Esophagus muscularis mucosa (tissue), 4 donors: Measurements from ENCODE around the gene DPP9. TPM values are rescaled to one million over a fixed set of nuclear protein-coding genes. Genes with fewer than 3 reads are reported as not detected.

ENCODE experiments used
- DNase-seq: peaks from one replicate; pipeline ENCODE4 v3.0.0-alpha.2; 2017; ENCODE audit errors: extremely low spot score
- H3K27ac ChIP-seq, 4 donors: fragments of 200-600 bp; sonication (generic); replicated peaks in 1 of 4; 1 replicate in 3 of 4; 2 replicates in 1 of 4; pipeline ENCODE4 v1.5.1; 2016 to 2019; ENCODE audit warnings: mild to moderate bottlenecking in 1 of 4
- H3K27me3 ChIP-seq, 4 donors: fragments of 200-600 bp; sonication (generic); one replicate each; pipeline versions ENCODE4 v1.5.1 to v1.6.0; 2016 to 2019
- H3K36me3 ChIP-seq, 4 donors: fragments of 200-600 bp; sonication (generic); one replicate each; pipeline ENCODE4 v1.5.1; 2016 to 2019
- H3K4me1 ChIP-seq, 4 donors: fragments of 200-600 bp; sonication (generic); one replicate each; pipeline ENCODE4 v1.5.1; 2016 to 2019
- H3K4me3 ChIP-seq, 4 donors: fragments of 200-600 bp; sonication (generic); 1 replicate in 2 of 4; 2 replicates in 2 of 4; pipeline ENCODE4 v1.5.1; 2016 to 2019; ENCODE audit warnings: mild to moderate bottlenecking in 4 of 4, moderate library complexity in 1 of 4
- H3K9me3 ChIP-seq, 4 donors: fragments of 200-600 bp; sonication (generic); 1 replicate in 3 of 4; 2 replicates in 1 of 4; pipeline ENCODE4 v1.5.1; 2016 to 2019
- EP300 ChIP-seq: sonication (generic); formaldehyde crosslinking; IDR thresholded peaks from one replicate; pipeline ENCODE4 v1.6.1; 2017; ENCODE audit warnings: antibody characterized with exemption
- POLR2A ChIP-seq: fragments of 450-650 bp; IDR thresholded peaks from one replicate; pipeline ENCODE4 v1.6.1; 2017; ENCODE audit warnings: antibody characterized with exemption, moderate library complexity, mild to moderate bottlenecking, low read depth
- POLR2AphosphoS5 ChIP-seq, 2 donors: sonication (generic); formaldehyde crosslinking; IDR thresholded peaks; one replicate each; pipeline ENCODE4 v1.6.1; 2017; ENCODE audit warnings: antibody characterized with exemption in 2 of 2
- WGBS: methylation state at CpG from one replicate; pipeline ENCODE4 v1.1.5; 2018; 5-methylcytosine and 5-hydroxymethylcytosine counted together
- intact Hi-C: fragments of 100-400 bp; cut with DNase I; formaldehyde crosslinking; loops from one replicate; pipeline ENCODE4 v1.15.1; 2023
- total RNA-seq, 4 donors: library from RNA; depleted of rRNA; stranded (reverse); fragments of >200 nt; gene quantifications; one replicate each; pipeline versions ENCODE4 v1.1.0 to v1.2.1, GENCODE V29; 2016
- TF ChIP-seq, protein P1 (sequence below), 3 experiments: fragments of 200-600 bp in 2 of 3; fragments of 450-650 bp in 1 of 3; sonication (generic) in 2 of 3; IDR thresholded peaks; one replicate each; pipeline ENCODE4 v1.5.1; 2017 to 2019; ENCODE audit warnings: antibody characterized with exemption in 3 of 3, mild to moderate bottlenecking in 2 of 3, moderate library complexity in 1 of 3

The DPP9 gene
- total RNA-seq, 4 donors from 2014 or later, result 42.4 to 106 (median 56.0) TPM

GRCh38 chr19:4690361-4690760, 33.3 kb downstream of the DPP9 start:
- Histone ChIP-seq H3K27ac (no peak overlapping the region), H3K4me3 (no peak overlapping the region), H3K27me3 (no peaks in the 10 kb centered on the region), H3K4me1 (peaks cover 5 to 19% (median 16%) of the 10 kb centered on the region in 4 donors), H3K9me3 (no peaks in the 10 kb centered on the region), H3K36me3 (peaks cover 87 to 99% (median 97%) of the 10 kb centered on the region in 4 donors)
- DNase-seq, result no peak
- 75% methylated on average over 13 of the region's 13 CpGs for WGBS
- intact Hi-C loops, result no loop called here
- TF ChIP-seq POLR2AphosphoS5 (IDR thresholded peaks at IDR 0.05) (no peak), POLR2A (no peak), EP300 (no peak)
- TF ChIP-seq, protein P1, sequence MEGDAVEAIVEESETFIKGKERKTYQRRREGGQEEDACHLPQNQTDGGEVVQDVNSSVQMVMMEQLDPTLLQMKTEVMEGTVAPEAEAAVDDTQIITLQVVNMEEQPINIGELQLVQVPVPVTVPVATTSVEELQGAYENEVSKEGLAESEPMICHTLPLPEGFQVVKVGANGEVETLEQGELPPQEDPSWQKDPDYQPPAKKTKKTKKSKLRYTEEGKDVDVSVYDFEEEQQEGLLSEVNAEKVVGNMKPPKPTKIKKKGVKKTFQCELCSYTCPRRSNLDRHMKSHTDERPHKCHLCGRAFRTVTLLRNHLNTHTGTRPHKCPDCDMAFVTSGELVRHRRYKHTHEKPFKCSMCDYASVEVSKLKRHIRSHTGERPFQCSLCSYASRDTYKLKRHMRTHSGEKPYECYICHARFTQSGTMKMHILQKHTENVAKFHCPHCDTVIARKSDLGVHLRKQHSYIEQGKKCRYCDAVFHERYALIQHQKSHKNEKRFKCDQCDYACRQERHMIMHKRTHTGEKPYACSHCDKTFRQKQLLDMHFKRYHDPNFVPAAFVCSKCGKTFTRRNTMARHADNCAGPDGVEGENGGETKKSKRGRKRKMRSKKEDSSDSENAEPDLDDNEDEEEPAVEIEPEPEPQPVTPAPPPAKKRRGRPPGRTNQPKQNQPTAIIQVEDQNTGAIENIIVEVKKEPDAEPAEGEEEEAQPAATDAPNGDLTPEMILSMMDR (IDR thresholded peaks at IDR 0.05), result no peak

- Histone ChIP-seq H3K9me3 (no peaks in the 10 kb centered on the region), H3K27me3 (no peaks in the 10 kb centered on the region), H3K27ac (no peak overlapping the region), H3K36me3 (peaks cover 85 to 99% (median 97%) of the 10 kb centered on the region in 4 donors), H3K4me3 (no peak overlapping the region), H3K4me1 (peaks cover 0 to 12% (median 11%) of the 10 kb centered on the region in 4 donors)
- no peak for DNase-seq
- intact Hi-C loops, result no loop called here
- WGBS, result 100% methylated on average over 1 of the region's 19 CpGs
- TF ChIP-seq EP300 (no peak), POLR2A (no peak), POLR2AphosphoS5 (IDR thresholded peaks at IDR 0.05) (no peak)
- TF ChIP-seq, protein P1 (IDR thresholded peaks at IDR 0.05), result no peak
Observed at GRCh38 chr19:4689403-4689802, 34.2 kb downstream of the DPP9 start.

DNA sequence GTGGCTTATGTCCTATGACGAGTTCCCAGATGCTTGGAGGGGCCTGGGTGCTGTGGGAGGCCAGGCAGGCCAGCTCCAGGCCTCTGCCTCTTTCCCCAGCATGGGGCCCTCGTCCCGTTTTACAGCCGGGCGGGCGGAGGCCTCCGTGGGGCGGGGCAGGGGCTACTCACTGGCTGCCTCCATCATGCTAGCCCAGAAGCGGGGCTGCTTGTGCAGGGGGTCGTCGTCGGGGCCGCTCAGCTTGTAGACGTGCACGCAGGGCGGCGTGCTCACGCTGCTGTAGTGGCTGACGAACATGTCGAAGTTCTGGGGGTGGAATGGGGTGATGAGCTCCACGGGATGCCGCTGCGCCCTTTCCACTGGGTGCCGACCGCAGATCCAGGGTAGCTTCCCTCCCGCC, 35.1 kb downstream of the DPP9 start:
- H3K9me3 ChIP-seq, result no peaks in the 10 kb centered on the region
- H3K4me1 ChIP-seq, result peaks cover 0 to 4% (median 3%) of the 10 kb centered on the region in 4 donors
- no peaks in the 10 kb centered on the region for H3K27me3 ChIP-seq
- intact Hi-C loops, result no loop called here
- WGBS, result 85% methylated on average over 4 of the region's 26 CpGs
- peaks cover 85 to 99% (median 97%) of the 10 kb centered on the region in 4 donors for H3K36me3 ChIP-seq
- DNase-seq, result no peak
- TF ChIP-seq POLR2AphosphoS5 (IDR thresholded peaks at IDR 0.05) (no peak), EP300 (no peak), POLR2A (no peak)
- TF ChIP-seq, protein P1 (IDR thresholded peaks at IDR 0.05), result no peak
- H3K4me3 ChIP-seq, result no peak overlapping the region
- H3K27ac ChIP-seq, result no peak overlapping the region

DNA sequence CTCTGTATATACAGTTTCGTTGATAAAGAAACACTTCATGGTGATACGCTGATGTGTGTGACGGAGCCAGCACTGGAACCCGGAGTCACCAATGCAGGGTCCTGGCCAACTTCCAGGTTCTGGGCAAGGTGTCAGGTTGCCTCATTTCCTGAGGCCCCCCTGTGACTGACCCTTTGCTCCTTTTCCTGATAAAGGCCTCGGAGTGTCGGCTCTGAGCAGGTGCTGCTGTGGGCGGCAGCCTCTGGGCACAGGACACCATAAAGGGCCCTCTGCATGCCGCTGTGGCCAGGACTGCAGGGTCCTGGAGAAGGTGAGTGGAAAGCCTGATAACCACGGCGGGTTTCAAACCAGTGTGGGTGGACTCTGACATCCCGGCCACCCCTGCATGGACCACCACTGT, 36.2 kb downstream of the DPP9 start:
- H3K27me3 ChIP-seq, result no peaks in the 10 kb centered on the region
- H3K36me3 ChIP-seq, result peaks cover 85 to 99% (median 97%) of the 10 kb centered on the region in 4 donors
- no peak overlapping the region for H3K27ac ChIP-seq
- peaks cover 0 to 2% (median 0%) of the 10 kb centered on the region in 4 donors for H3K4me1 ChIP-seq
- WGBS, result 83% methylated on average over 11 of the region's 11 CpGs
- H3K4me3 ChIP-seq, result no peak overlapping the region
- intact Hi-C loops, result no loop called here
- DNase-seq, result no peak
- H3K9me3 ChIP-seq, result no peaks in the 10 kb centered on the region
- TF ChIP-seq EP300, result no peak
- TF ChIP-seq, protein P1 (IDR thresholded peaks at IDR 0.05), result no peak
- no peak for TF ChIP-seq POLR2A
- no peak for TF ChIP-seq POLR2AphosphoS5 (IDR thresholded peaks at IDR 0.05)

DNA sequence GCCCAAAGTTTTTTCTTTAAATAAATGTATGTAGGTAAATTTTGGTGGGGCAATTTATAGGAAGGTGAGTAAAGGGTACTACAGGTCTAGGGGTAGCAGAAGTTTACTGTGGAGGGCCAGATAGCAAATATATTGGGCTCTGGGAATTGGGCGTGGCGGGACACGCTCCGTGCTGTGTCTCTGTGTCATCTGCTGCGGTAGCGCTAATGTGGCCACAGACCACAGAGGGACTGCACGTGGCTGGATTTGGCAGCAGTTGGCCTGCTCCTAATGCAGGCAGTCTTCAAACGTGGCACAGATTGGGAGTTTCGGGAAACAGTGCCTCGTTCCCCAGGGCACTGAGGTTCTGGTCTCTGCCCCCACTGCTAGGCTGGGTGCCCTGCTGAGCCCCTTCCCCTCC, 36.9 kb downstream of the DPP9 start:
- Histone ChIP-seq H3K36me3 (peaks cover 88 to 99% (median 97%) of the 10 kb centered on the region in 4 donors), H3K4me3 (no peak overlapping the region), H3K4me1 (peaks cover 0 to 2% (median 0%) of the 10 kb centered on the region in 4 donors), H3K9me3 (no peaks in the 10 kb centered on the region), H3K27ac (no peak overlapping the region), H3K27me3 (no peaks in the 10 kb centered on the region)
- DNase-seq, result no peak
- WGBS, result 94% methylated on average over 10 of the region's 10 CpGs
- intact Hi-C loops, result no loop called here
- TF ChIP-seq, protein P1 (IDR thresholded peaks at IDR 0.05), result no peak
- no peak for TF ChIP-seq POLR2A
- no peak for TF ChIP-seq POLR2AphosphoS5 (IDR thresholded peaks at IDR 0.05)
- no peak for TF ChIP-seq EP300
